Fibroblast of villous mesenchyme (primary cell): ENCODE measurements around the gene CADM1. TPM values are rescaled to one million over a fixed set of nuclear protein-coding genes. Genes with fewer than 3 reads are reported as not detected.

Experiments used
- DNase-seq: peaks from one replicate; pipeline ENCODE4 v3.0.0-alpha.2; 2010; ENCODE audit warnings: low read depth
- H3K4me3 ChIP-seq: 2 replicates; pipeline ENCODE4 v1.5.1; 2011; ENCODE audit warnings: low read depth, mild to moderate bottlenecking, low read length
- total RNA-seq: library from RNA; depleted of rRNA; stranded (reverse); fragments of >200 nt; gene quantifications from 2 replicates; pipeline ENCODE4 v1.2.3, GENCODE V29; 2012
- TF ChIP-seq, protein P1 (sequence below): IDR thresholded peaks from 2 replicates; pipeline ENCODE4 v1.5.1; 2012; ENCODE audit warnings: low read depth, mild to moderate bottlenecking, low read length; ENCODE audit not compliant: insufficient read depth

The CADM1 gene
- total RNA-seq, 1 donor: 9.1 TPM

DNA sequence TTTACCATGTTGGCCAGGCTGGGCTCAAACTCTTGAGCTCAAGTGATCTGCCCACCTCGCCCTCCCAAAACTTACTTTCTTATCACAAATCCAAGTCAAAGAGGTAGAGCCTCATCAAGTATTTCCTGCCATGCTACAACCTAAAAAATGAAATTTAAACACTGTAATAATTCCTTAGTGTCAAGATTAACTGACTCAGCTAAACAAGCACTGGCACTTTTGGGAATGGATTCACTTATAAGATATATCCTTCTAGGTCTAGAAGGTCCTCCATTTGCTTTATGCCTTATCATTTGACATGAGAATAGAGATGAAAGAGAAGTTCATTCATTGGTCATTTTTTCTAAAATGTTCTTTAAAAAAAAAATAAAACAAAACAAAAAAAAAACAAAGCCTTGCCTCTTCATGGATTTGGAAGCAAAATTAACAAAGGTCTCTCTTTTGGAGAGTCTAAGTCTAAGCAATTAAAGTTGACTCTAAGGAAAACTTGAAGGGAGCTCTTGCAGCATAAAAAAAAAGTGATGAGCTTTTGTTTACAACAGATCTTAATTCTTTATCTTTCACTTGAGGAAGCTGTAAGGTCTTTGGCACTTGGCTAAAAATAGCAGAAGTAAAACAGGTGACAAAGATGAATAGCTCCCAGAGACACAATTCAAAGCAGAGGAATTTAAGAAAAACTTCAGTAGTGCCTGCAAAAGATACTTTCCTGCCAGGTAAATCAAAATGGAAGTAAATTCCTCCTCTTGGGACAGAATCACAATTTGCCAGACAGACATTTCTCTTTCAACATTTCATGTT, 50.3 kb downstream of the CADM1 start:
- no peak overlapping the region for H3K4me3 ChIP-seq
- no peak for DNase-seq
- TF ChIP-seq, protein P1, sequence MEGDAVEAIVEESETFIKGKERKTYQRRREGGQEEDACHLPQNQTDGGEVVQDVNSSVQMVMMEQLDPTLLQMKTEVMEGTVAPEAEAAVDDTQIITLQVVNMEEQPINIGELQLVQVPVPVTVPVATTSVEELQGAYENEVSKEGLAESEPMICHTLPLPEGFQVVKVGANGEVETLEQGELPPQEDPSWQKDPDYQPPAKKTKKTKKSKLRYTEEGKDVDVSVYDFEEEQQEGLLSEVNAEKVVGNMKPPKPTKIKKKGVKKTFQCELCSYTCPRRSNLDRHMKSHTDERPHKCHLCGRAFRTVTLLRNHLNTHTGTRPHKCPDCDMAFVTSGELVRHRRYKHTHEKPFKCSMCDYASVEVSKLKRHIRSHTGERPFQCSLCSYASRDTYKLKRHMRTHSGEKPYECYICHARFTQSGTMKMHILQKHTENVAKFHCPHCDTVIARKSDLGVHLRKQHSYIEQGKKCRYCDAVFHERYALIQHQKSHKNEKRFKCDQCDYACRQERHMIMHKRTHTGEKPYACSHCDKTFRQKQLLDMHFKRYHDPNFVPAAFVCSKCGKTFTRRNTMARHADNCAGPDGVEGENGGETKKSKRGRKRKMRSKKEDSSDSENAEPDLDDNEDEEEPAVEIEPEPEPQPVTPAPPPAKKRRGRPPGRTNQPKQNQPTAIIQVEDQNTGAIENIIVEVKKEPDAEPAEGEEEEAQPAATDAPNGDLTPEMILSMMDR: no peak

DNA sequence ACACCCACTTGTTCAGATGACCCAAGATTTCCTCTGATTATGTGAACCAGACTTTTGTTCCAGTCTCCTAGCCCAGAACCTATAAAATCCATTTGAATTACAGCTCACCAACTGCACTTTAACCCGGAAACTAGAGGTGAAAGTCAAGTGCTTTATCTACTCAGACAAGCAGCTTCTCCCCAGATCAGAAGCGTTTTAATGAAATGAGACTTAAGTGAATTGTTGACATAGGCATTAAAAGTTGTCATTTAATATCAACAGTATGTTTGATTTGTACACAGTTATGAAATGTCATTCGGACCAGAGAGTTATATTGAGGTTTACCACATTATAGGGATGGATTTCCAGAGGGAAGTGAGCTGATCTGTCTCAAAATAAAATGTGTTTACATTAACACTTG, 52.0 kb downstream of the CADM1 start:
- peak; percentile 51 for DNase-seq
- no peak overlapping the region for H3K4me3 ChIP-seq
- TF ChIP-seq, protein P1: no peak

DNA sequence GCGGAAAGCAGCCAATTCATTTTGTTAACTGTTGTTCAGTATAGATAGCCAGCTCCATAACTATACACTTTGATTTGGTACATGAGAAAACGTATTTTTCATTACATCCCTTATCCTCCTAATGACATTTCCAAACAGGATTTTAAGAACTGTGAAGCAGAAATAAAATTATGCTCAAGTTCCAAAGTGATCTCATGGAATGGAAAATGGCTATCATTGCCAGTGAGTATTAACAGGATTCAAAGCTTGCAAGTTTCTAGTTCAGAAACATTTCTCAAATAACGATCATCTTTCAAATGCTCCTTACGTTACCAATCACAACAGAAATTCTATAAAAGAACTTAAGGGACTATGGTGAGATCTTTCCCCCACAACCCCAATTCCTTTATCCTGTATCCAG, 53.7 kb downstream of the CADM1 start:
- TF ChIP-seq, protein P1: no peak
- no peak for DNase-seq
- no peak overlapping the region for H3K4me3 ChIP-seq

DNA sequence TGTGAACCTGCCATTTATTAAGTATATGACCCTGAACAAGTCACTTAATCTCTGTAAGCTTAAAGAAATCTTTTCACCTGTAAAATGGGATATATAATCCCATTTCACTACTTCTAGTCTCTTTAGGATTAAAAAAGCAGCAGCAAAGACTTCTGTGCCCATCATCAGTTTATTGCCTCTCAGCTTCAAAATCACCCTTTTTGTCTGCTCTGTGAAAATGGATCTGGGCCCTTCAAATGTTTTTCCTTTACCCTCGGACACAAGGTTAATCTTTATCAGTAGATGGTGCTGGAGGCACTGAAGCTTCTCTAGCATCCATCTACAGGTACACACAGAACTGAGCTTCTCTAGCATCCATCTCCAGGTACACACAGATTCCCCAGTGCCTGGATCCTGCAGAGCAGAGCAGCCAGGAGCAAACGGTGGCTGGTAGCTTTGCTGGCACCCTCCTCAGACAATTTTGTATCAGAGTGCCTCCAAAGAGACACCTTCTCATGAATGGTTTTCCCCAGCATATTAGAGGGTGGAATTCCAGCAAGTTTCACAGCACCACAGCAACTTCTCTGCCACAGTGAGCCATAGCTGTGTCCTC, 56.8 kb downstream of the CADM1 start:
- DNase-seq: no peak
- TF ChIP-seq, protein P1: no peak
- no peak overlapping the region for H3K4me3 ChIP-seq

DNA sequence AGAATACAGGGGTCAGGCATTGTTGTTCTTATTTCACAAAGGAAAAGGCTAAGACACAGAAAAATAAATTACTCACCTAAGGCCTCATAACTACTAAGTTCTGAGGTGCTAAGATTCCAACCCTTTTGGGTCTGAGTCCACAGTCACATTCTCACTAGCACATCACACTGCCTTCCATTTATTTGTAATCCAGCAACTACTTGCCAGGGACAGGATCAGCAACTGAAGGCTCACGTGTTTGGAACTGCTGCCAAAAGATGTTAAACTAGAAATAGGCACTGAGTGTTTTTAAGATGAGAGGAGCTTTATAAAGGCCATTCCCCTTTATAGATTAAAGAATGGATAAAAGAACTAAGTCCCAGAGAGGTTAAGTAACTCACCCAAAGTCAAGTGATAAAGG, 58.0 kb downstream of the CADM1 start:
- TF ChIP-seq, protein P1: no peak
- no peak overlapping the region for H3K4me3 ChIP-seq
- DNase-seq: no peak

GRCh38 chr11:115444542-115444941, 59.7 kb downstream of the CADM1 start:
- DNase-seq: no peak
- no peak overlapping the region for H3K4me3 ChIP-seq
- TF ChIP-seq, protein P1: no peak
